Neuronal stem cell (in vitro differentiated cells): ENCODE results near the gene DNPEP.
A peak's percentile ranks its signal among the peaks of the same experiment; 100 is the strongest.

Experiments
- DNase-seq: peaks from one replicate; pipeline ENCODE4 v3.0.0-alpha.2; 2013; ENCODE audit warnings: low spot score
- H2AFZ ChIP-seq: one replicate; pipeline ENCODE4 v1.6.1; 2013; ENCODE audit warnings: mild to moderate bottlenecking, low read length, inconsistent platforms
- H2AK5ac ChIP-seq: 2 replicates; pipeline ENCODE4 v1.6.1; 2013; ENCODE audit warnings: low read depth, mild to moderate bottlenecking, inconsistent platforms, low read length, moderate library complexity, mixed read lengths
- H2BK120ac ChIP-seq: 2 replicates; pipeline ENCODE4 v1.6.1; 2013; ENCODE audit warnings: low read depth, mild to moderate bottlenecking, inconsistent platforms, low read length, moderate library complexity, mixed read lengths
- H2BK12ac ChIP-seq: one replicate; pipeline ENCODE4 v1.6.1; 2013; ENCODE audit warnings: low read length, inconsistent platforms
- H2BK15ac ChIP-seq: 2 replicates; pipeline ENCODE4 v1.6.1; 2013; ENCODE audit warnings: mild to moderate bottlenecking, low read length, inconsistent platforms, mixed read lengths
- H2BK5ac ChIP-seq: one replicate; pipeline ENCODE4 v1.6.1; 2013; ENCODE audit warnings: inconsistent platforms, mild to moderate bottlenecking, low read length, moderate library complexity
- H3K14ac ChIP-seq: one replicate; pipeline ENCODE4 v1.6.1; 2013; ENCODE audit warnings: low read length, inconsistent platforms
- H3K18ac ChIP-seq: 2 replicates; pipeline ENCODE4 v1.6.1; 2013; ENCODE audit warnings: low read length, inconsistent platforms
- H3K23ac ChIP-seq: 2 replicates; pipeline ENCODE4 v1.6.1; 2013; ENCODE audit warnings: low read depth, mild to moderate bottlenecking, mixed read lengths, low read length, inconsistent platforms; ENCODE audit not compliant: poor library complexity
- H3K27ac ChIP-seq: replicated peaks from 3 replicates; pipeline ENCODE4 v1.5.1; 2013; ENCODE audit warnings: low read length, inconsistent platforms
- H3K27me3 ChIP-seq, 3 experiments: 2 replicates each; pipeline ENCODE4 v1.6.1; 2013; ENCODE audit warnings: low read length in 3 of 3, mild to moderate bottlenecking in 2 of 3, inconsistent platforms in 1 of 3, low read depth in 1 of 3, mixed read lengths in 1 of 3, moderate library complexity in 1 of 3; ENCODE audit not compliant: control insufficient read depth in 3 of 3, insufficient read depth in 3 of 3
- H3K36me3 ChIP-seq, 2 donors: replicated peaks in 1 of 2; 2 replicates each; pipeline ENCODE4 v1.6.1; 2013; ENCODE audit warnings: low read length in 2 of 2; ENCODE audit not compliant: control insufficient read depth in 2 of 2, insufficient read depth in 2 of 2
- H3K4ac ChIP-seq: 2 replicates; pipeline ENCODE4 v1.6.1; 2013; ENCODE audit warnings: inconsistent platforms, mild to moderate bottlenecking, low read length, moderate library complexity
- H3K4me1 ChIP-seq, 2 donors: 1 replicate in 1 of 2; 2 replicates in 1 of 2; pipeline ENCODE4 v1.6.1; 2013; ENCODE audit warnings: low read length in 2 of 2, low read depth in 1 of 2; ENCODE audit not compliant: control insufficient read depth in 2 of 2, insufficient read depth in 1 of 2
- H3K4me2 ChIP-seq: one replicate; pipeline ENCODE4 v1.6.1; 2013; ENCODE audit warnings: mild to moderate bottlenecking, low read length, inconsistent platforms; ENCODE audit not compliant: insufficient read depth, poor library complexity, severe bottlenecking
- H3K4me3 ChIP-seq, 2 donors: 2 replicates each; pipeline ENCODE4 v1.5.1; 2013; ENCODE audit warnings: low read length in 2 of 2, mild to moderate bottlenecking in 2 of 2, inconsistent platforms in 1 of 2, moderate library complexity in 1 of 2
- H3K79me1 ChIP-seq: one replicate; pipeline ENCODE4 v1.6.1; 2013; ENCODE audit warnings: low read depth, mild to moderate bottlenecking, inconsistent platforms, low read length, moderate library complexity
- H3K9ac ChIP-seq: one replicate; pipeline ENCODE4 v1.6.1; 2013; ENCODE audit warnings: mild to moderate bottlenecking, low read depth, low read length, inconsistent platforms; ENCODE audit not compliant: poor library complexity
- H3K9me3 ChIP-seq, 2 donors: replicated peaks in 1 of 2; 2 replicates each; pipeline versions ENCODE3 to v1.6.1; 2013; ENCODE audit warnings: low read length in 2 of 2, mild to moderate bottlenecking in 2 of 2, inconsistent platforms in 1 of 2, low read depth in 1 of 2, mixed read lengths in 1 of 2, moderate library complexity in 1 of 2; ENCODE audit not compliant: control insufficient read depth in 2 of 2, insufficient read depth in 1 of 2
- H4K8ac ChIP-seq: one replicate; pipeline ENCODE4 v1.6.1; 2013; ENCODE audit warnings: low read depth, mild to moderate bottlenecking, inconsistent platforms, low read length, moderate library complexity
- H4K91ac ChIP-seq: one replicate; pipeline ENCODE4 v1.6.1; 2013; ENCODE audit warnings: low read length, low read depth, mild to moderate bottlenecking, inconsistent platforms; ENCODE audit not compliant: poor library complexity
- WGBS, 2 donors: extraction: QIAGEN DNeasy Blood & Tissue Kit; methylation state at CpG; one replicate each; pipeline ENCODE4 v1.1.7; 2013; ENCODE audit warnings: missing lambda C conversion rate in 2 of 2, mixed read lengths in 1 of 2; ENCODE audit not compliant: insufficient read length in 2 of 2, insufficient replicate concordance in 1 of 2; ENCODE audit errors: extremely low coverage in 2 of 2; 5-methylcytosine and 5-hydroxymethylcytosine counted together

DNPEP gene

DNA sequence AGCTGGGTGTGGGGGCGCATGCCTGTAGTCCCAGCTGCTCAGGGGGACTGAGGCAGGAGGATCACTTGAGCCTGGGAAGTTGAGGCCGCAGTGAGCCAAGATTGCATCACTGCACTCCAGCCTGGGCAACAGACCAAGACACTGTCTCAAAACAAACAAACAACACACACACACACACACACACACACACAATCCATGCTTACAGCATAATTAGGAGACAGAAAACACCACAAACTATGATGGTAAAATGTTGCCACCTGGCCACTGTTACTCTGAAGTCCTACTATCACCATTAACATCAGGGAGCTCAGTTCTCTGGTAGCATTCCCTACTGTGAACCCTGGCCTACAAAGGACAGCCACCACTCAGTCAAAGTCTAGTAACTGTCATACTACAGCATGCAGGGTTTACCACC, 18.3 kb downstream of the DNPEP start:
- no peak overlapping the region for H3K4me2 ChIP-seq
- no peak overlapping the region for H4K8ac ChIP-seq
- no peak overlapping the region for H3K4ac ChIP-seq
- no peak overlapping the region for H3K18ac ChIP-seq
- H2BK120ac ChIP-seq, result no peak overlapping the region
- no peak overlapping the region for H3K9ac ChIP-seq
- no peak overlapping the region for H3K14ac ChIP-seq
- no peak overlapping the region for H3K4me3 ChIP-seq
- H3K27me3 ChIP-seq, result no peaks in the 10 kb centered on the region
- H2AFZ ChIP-seq, result no peak overlapping the region
- no peak for DNase-seq
- no CpG with 5 or more reads among the region's 2 CpGs for WGBS, 2 donors
- peaks cover 0 to 3% of the 10 kb centered on the region in 2 donors for H3K4me1 ChIP-seq
- no peak overlapping the region for H3K27ac ChIP-seq
- H4K91ac ChIP-seq, result no peak overlapping the region
- no peak overlapping the region for H3K23ac ChIP-seq
- no peak overlapping the region for H2BK15ac ChIP-seq
- no peaks in the 10 kb centered on the region for H3K79me1 ChIP-seq
- no peaks in the 10 kb centered on the region for H3K9me3 ChIP-seq
- peaks cover 0 to 11% of the 10 kb centered on the region in 2 donors for H3K36me3 ChIP-seq
- no peak overlapping the region for H2BK5ac ChIP-seq
- H2BK12ac ChIP-seq, result no peak overlapping the region
- no peak overlapping the region for H2AK5ac ChIP-seq

DNA sequence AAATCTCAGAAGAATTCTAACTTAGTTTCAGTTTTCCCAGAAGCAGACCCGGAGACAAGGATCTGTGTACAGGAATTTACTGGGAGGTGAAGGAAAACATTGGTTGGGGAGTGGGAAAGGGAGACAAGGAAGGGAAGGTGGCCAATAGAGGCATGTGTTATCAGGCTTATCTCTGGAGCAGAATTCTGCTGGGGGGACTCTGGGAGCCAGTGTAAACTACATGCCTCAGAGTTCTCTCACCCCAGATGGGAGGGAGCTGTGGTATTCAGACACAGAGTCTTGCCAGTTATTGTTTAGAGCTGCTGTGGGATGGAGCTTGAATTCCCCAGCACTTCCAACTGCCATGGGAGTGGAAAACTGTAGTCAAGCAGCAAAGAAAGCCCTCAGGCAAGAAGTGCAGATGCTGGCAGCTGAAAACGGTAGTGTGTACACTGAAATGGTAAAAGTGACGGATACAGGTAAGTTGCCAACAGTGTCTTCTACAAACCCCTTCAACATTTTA, 19.0 kb downstream of the DNPEP start:
- no peak overlapping the region for H3K27ac ChIP-seq
- peak overlapping the region; percentile 36 for H2AFZ ChIP-seq
- peaks cover 0 to 3% of the 10 kb centered on the region in 2 donors for H3K4me1 ChIP-seq
- H2AK5ac ChIP-seq, result no peak overlapping the region
- no peak overlapping the region for H3K23ac ChIP-seq
- H2BK15ac ChIP-seq, result no peak overlapping the region
- H3K27me3 ChIP-seq, result no peaks in the 10 kb centered on the region
- no CpG with 5 or more reads among the region's 3 CpGs for WGBS, 2 donors
- H3K14ac ChIP-seq, result no peak overlapping the region
- no peak overlapping the region for H3K4ac ChIP-seq
- H2BK120ac ChIP-seq, result no peak overlapping the region
- no peak overlapping the region for H3K18ac ChIP-seq
- H2BK5ac ChIP-seq, result no peak overlapping the region
- no peaks in the 10 kb centered on the region for H3K9me3 ChIP-seq
- H3K79me1 ChIP-seq, result no peaks in the 10 kb centered on the region
- DNase-seq, result no peak
- H3K4me3 ChIP-seq, result no peak overlapping the region
- no peak overlapping the region for H4K91ac ChIP-seq
- no peak overlapping the region for H3K9ac ChIP-seq
- no peak overlapping the region for H3K4me2 ChIP-seq
- H2BK12ac ChIP-seq, result no peak overlapping the region
- peaks cover 0 to 4% of the 10 kb centered on the region in 2 donors for H3K36me3 ChIP-seq
- H4K8ac ChIP-seq, result no peak overlapping the region

DNA sequence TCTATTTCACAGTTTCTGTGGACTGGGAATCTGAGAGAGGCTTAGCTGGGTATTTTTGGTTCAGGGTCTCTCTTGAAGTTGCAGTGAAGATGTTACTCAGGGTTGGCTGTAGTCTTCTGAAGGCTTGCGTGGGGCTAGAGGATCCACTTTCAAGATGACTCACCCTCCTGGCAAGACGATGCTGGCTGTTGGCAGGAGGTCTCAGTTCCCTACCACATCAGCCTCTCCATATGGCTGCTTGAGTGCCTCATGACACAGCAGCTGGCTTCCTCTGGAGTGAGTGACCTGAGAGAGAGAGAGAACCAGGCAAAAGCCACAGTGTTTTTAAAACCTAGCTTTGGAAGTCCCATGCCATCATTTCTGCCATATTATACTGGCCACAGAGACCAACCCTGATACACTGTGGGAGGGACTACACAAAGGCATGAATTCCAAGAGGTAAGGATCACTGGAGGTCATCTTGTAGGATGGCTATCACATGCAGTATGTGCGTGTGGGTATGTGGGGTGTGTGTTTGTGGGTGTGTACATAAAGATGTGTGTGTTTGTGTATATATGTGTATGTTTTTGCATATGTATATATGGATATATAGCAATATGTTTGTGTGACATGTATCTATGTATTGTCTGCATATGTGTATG, 25.1 kb downstream of the DNPEP start:
- Histone ChIP-seq H2BK15ac (no peak overlapping the region), H3K27me3 (peaks cover 9 to 30% (median 26%) of the 10 kb centered on the region in 3 experiments), H3K9me3 (peaks cover 0 to 2% of the 10 kb centered on the region in 2 donors), H2BK120ac (no peak overlapping the region), H3K4me2 (no peak overlapping the region), H2BK12ac (no peak overlapping the region), H2AK5ac (no peak overlapping the region), H4K91ac (no peak overlapping the region), H3K27ac (no peak overlapping the region), H3K4me1 (peaks cover 6 to 8% of the 10 kb centered on the region in 2 donors), H3K18ac (no peak overlapping the region), H3K9ac (no peak overlapping the region), H3K79me1 (no peaks in the 10 kb centered on the region), H3K4me3 (no peak overlapping the region), H4K8ac (no peak overlapping the region), H2BK5ac (no peak overlapping the region), H2AFZ (no peak overlapping the region), H3K4ac (no peak overlapping the region), H3K14ac (no peak overlapping the region), H3K36me3 (no peaks in the 10 kb centered on the region), H3K23ac (no peak overlapping the region)
- no CpG with 5 or more reads among the region's 3 CpGs for WGBS, 2 donors
- no peak for DNase-seq

DNA sequence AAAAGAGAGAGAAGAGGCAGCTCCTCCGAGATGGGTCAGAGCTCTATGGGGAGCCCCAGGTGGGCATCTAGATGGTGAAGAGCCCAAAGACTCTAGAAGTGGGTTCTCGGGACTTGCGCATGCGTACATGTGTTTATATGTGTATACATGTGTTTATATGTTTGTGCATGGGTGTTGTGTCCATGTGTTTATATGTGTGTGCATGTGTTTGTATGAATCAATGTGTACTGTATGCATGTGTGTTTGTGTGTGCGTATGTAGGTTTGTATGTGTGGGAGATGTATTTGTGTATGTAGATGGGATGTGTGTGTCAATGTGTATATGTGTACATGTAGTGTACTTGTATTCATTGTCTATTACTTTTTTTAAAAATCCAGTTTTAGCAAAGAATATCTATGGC, 25.6 kb downstream of the DNPEP start:
- Histone ChIP-seq H2BK15ac (no peak overlapping the region), H3K4me3 (no peak overlapping the region), H3K9ac (no peak overlapping the region), H3K36me3 (no peaks in the 10 kb centered on the region), H3K4me2 (no peak overlapping the region), H4K91ac (no peak overlapping the region), H2BK120ac (no peak overlapping the region), H2BK5ac (no peak overlapping the region), H3K79me1 (no peaks in the 10 kb centered on the region), H3K4me1 (peaks cover 6 to 8% of the 10 kb centered on the region in 2 donors), H3K18ac (no peak overlapping the region), H2AK5ac (no peak overlapping the region), H4K8ac (no peak overlapping the region), H2BK12ac (no peak overlapping the region), H3K9me3 (peaks cover 0 to 2% of the 10 kb centered on the region in 2 donors), H2AFZ (no peak overlapping the region), H3K27ac (no peak overlapping the region), H3K14ac (no peak overlapping the region), H3K27me3 (peaks cover 9 to 36% (median 29%) of the 10 kb centered on the region in 3 experiments), H3K23ac (no peak overlapping the region), H3K4ac (no peak overlapping the region)
- 100% methylated on average over 1 of the region's 5 CpGs for WGBS, 2 donors
- DNase-seq, result no peak
